ENCODE data around the gene FDX1.

- TF ChIP-seq NCOA2 (CRISPR knock-in tag; IDR thresholded peaks at IDR 0.05) (no peak), TBP (CRISPR knock-in tag; IDR thresholded peaks at IDR 0.05) (no peak), GABPA (IDR thresholded peaks at IDR 0.05; ENCODE audit: low read depth, low read length) (no peak), GABPA (CRISPR knock-in tag; IDR thresholded peaks at IDR 0.05; ENCODE audit: low read depth) (no peak), USF2 (IDR thresholded peaks at IDR 0.05; ENCODE audit: low read depth, low read length) (no peak), USF2 (CRISPR knock-in tag; IDR thresholded peaks at IDR 0.05; ENCODE audit: borderline replicate concordance) (no peak), FOXA3 (CRISPR knock-in tag; IDR thresholded peaks at IDR 0.05) (no peak)
Observed at GRCh38 chr11:110501428-110501827, 71.7 kb downstream of the FDX1 start.

Data from HepG2 (cell line).